ENCODE measurements around the gene SUN5. TPM values are rescaled to one million over a fixed set of nuclear protein-coding genes. Genes with fewer than 3 reads are reported as not detected.
"Not testable (repeated sequence)": the region's sequence is repeated elsewhere in the genome, so short reads cannot be mapped to it uniquely, and the experiment has no call there.

Gene SUN5
- total RNA-seq, 1 donor from 2014 or later = not detected

DNA sequence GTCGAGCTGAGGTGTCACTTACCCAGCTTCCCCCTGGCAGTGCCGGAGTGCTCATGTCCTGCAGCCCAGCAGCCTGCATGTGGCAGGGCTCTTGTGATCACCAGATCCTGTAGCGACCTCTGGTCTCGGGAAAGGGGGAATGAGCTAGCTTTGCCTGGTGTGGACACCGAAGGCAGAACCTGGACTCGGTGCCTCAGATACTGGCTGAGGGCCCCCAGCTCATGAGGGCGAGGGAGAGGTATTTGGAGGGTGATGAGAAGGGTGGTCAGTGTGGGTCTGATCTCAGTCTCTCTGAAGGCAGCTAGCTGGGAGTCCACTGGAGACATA is 26.3 kb downstream of the SUN5 start:
- DNase-seq (ENCODE audit: low read depth) = no peak

- DNase-seq (ENCODE audit: low read depth) = no peak
Measured at GRCh38 chr20:32977281-32978008, 26.8 kb downstream of the SUN5 start.

DNA sequence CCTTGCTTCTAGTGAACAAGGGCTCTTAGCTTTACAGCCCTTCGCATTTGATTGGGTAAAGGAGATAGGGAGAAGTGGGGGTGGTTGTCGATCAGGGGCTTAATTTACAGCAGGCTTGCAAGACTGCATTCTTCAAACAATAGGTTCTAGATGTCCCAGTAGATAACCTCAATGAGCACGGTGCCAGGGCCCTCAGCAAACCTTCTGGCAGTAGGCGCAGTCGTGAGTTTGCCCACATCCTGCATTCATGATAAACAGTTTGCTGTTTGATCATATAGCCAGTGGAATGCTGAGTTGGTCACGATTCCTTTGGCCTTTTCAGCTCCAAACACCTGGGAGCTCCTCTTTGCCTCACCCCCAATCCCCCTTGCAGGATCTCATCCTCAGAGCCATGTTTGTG is 27.5 kb downstream of the SUN5 start:
- no peak for DNase-seq (ENCODE audit: low read depth)

- no peak for DNase-seq (ENCODE audit: low read depth)
Measured at GRCh38 chr20:32975698-32976674, 28.2 kb downstream of the SUN5 start.

DNA sequence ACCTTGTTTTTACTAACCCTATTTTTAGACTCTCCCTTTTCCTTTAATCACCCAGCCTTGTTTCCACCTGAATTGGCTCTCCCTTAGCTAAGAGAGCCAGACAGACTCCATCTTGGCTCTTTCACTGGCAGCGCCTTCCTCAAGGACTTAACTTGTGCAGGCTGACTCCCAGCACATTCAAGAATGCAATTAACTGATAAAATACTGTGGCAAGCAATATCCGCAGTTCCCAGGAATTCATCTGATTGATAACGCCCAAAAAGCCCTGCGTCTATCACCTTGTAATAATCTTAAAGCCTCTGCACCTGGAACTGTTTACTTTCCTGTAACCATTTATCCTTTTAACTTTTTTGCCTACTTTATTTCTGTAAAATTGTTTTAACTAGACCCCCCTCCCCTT is 29.1 kb downstream of the SUN5 start:
- not testable (repeated sequence) for DNase-seq (ENCODE audit: low read depth)

DNA sequence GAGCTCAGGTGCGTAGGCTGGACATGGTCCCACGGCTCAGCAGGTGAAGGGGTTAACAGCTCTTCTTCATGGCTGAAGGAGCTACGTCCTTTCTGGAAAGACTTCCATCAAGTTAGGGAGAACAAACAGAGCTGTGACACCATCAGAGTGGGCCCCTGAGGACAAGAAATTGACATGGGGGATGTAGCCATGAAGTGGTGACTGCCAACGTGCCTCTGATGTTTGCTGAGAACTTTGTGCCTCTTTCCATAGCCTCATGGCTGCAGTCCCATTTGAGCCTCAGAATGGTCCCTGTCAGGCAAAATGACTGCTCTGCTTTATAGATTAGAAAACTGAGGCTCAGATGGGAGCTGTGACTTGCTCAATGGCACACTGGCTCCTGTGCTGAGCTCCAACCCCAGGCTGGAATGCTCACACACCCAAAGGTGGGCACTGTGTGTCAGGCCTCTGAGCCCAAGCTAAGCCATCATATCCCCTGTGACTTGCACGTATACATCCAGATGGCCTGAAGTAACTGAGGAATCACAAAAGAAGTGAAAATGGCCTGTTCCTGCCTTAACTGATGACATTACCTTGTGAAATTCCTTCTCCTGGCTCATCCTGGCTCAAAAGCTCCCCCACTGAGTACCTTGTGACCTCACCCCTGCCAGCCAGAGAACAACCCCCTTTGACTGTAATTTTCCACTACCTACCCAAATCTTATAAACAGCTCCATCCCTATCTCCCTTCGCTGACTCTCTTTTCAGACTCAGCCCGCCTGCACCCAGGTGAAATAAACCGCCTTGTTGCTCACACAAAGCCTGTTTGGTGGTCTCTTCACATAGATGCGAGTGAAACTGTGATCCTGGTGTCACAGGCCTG is 29.8 kb downstream of the SUN5 start:
- not testable (repeated sequence) for DNase-seq (ENCODE audit: low read depth)

DNA sequence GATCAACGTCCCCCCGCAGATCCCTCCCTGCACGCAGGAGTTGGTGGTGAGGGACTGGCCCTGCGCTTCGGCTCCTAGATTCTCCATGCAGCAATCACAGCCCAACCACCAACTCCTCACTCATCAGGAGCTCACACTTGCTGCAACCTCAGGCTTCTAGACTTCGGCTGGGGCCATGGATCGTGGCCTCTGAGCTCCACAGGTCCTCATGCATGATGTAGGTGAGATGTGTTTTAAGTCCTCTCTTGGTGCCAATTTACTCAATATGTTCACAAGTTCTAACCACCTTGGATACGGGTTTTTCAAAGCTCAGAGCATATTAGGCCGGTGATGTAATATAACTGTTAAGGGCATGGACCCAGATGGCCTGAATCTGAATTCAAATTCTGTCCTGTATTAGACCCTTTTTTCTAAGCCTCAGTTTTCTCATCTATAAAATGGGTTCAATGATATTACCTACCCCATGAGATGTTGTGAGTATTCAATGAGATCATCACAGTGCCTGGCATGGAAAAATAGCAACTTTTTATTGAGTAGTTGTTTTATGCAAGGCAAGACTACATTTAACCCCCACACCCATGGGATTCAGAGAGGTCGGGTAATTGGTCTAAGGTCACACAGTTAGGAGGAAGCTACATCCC is 31.0 kb downstream of the SUN5 start:
- DNase-seq (ENCODE audit: low read depth) = no peak

DNA sequence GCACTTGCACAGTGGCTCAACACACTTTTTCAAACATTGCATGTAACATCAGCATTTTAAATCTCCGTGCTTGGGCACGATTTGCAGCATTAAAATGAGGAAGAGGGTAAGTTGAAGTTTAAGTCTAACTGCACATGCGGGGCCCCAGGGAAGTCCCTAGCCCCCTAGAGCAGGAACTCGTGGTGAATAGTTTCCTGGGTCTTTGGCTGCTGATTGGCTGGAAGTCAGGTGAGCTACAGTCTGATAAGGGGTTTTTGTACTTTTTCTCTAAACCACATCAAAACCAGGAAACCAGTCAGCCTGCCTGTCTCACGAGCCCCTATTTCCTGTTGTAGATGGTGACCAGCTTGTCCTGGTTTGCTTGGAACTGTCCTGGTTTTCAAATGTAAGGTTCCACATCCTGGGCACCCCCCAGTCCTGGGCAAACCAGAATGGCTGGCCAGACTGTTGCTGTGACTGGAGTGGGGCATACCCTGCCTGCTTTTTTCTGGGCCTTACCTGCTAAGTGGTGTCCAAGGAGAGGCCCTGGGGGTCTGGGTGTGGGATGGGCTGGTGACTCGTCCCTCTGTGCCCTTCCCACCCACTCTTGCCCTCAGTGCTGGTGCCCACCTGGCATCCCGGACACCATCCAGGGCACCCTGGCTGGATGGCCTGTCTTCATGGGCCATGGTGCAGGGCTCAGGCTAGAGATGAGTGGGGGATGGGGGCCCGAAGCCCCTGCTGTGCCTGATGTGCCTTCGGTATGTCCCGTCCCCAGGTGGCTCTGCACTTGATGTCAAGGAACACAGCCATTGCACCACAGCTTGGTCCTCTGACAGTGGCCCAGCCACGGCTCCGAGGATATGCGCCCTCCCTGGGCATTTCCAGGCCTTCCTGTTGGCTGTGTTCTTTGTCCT is 31.8 kb downstream of the SUN5 start:
- no peak for DNase-seq (ENCODE audit: low read depth)

- DNase-seq (ENCODE audit: low read depth) = peak; percentile 3
Measured at GRCh38 chr20:32971703-32972161, 32.5 kb downstream of the SUN5 start.

GRCh38 chr20:32970973-32971300 is 33.3 kb downstream of the SUN5 start:
- DNase-seq (ENCODE audit: low read depth) = no peak

DNA sequence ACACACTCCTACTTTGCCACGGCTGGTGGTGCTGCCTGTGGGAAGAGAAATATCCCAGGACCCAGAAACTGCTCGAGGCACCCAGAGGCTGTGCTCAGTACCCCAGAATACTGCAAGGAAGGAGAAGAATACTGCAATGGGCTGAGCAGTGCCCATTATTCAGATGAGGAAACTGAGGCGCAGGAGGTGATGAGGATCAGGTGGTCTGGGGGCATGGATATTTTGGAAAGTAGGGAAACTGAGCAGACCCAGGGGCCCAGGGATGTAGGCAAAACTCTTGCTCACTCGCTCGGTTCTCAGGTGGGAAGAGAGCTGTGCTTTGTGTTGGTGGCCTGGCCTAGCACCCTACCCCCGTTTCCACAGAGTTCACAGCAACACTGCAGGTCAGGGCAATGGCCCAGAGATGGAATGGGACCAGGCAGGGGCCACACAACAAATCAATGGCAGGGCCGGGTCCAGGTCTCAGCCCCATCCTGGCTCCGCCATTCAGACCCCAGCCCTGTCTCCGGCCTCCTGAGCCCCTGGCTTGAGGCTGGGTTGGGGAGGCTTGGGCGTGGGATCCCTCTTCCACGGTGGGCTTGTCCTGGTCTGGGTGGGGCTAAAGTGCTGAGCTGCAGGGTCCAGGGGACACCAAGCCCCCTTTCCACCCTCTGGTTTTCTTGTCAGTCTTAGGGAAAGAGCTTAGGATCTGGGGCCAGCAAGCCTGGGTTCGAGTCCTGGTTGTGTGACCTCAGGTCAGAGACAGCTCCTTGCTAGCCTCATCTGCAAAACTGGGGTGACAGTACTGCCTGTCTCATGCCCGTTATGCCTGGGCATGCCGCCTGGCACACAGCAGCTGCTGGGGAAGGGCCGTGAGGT is 33.9 kb downstream of the SUN5 start:
- DNase-seq (ENCODE audit: low read depth) = no peak

DNA sequence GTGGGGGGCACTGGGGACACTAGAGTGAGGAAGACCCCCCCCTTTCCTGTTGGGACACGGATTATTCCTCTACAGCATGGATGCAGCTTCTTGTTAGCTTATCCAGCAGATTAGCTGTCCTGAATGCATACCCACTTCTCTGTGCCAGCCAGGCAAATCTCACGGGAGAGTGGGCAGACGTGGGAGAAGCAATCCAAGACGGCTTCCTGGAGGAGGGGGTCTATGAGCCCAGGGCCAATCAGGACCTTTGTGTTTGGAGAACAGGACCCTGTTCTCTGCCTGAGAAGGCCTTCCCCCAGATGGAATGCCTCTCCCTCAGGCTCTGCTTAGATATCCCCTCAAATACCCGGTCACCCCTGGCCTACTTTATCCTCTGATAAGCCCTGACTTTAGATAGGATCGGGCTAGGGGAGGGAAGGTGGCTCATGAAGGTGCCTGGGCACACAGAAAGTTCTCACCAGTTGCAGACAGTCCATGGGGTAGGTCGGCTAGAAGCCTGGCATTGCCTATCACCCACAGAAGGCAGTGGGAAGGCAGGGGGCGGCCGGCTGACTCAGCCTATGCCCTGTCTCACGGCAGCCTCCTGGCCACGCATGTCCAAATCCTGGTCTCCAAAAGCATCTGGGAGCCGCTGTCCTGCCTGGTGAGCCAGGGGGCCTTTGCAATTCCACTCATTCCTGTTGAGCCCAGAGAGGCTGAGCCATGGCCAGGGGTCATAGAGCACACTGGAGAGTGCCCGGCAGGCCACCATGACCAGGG is 34.7 kb downstream of the SUN5 start:
- no peak for DNase-seq (ENCODE audit: low read depth)

DNA sequence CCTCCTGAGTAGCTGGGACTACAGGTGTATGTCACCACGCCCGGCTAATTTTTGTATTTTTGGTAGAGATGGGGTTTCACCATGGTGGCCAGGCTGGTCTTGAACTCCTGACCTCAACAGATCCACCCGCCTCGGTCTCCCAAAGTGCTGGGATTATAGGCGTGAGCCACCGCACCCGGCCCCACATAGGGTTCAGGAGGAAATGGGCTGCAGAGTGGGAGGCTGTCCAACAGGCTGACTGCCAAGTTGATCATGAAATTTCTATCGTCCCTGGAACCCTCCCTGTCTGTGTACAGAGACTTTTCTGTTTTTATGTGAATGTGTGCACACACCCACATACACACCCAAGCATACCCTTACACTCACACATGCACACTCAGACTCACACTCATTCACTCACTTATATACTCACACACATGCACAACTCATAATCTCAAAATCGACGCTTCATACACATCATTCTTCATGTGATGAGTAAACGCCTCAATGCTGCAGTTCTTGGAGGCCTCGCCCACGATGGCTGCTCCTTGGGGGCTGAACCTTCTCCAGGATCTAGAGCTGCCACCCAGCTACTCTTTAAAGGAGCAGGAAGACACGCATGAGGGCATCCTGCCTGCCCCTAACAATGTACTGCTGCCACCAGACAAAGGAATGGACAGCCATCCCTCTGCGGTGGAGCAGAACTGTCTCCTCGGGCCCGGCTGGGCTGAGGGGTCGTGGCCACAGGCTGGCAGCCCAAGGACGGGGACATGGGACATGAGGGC is 35.6 kb downstream of the SUN5 start:
- DNase-seq (ENCODE audit: low read depth) = no peak

GRCh38 chr20:32967961-32968457 is 36.2 kb downstream of the SUN5 start:
- DNase-seq (ENCODE audit: low read depth) = no peak

DNA sequence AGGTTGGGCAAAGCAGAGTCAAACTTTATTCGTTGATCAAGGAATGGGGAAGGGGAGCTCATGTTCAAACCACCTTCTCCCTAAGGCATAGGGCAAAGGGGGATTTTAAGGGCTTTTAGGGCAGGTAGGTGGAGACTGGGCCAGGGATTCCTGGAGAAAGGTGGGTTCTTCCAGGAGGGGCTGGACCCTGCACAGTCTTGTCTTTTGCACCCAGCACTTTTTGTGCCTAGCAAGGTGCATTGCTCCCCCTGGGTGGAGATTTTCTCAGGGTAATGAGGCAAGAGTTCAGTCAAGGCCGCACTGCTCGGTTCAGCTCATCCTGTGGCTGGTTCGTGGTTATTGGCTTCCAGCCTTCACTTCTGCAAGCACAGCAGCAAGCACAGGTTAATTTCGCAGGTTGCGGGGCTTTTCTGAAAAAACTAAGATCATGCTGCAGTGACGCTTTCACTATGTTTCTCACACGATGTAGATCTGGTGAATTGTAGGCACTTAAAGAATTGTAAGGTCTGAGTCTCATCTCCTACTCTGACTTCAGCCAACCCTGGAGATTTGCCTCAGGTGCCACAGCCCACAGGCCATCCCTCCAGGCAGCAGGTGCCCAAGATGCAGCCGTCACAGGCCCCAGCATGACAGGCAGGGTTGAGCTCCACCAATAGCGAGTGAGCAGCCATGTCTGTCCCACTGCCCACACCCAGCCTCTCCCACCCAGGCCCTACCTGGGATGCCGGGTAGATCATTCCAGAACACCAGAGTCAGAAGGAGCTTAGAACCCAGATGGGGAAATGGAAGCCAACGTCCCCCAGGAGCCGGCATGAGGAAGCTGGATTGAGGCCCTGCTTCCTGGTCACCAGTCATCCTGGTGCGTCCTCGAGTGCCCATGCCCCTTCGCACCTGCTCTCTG is 37.1 kb downstream of the SUN5 start:
- no peak for DNase-seq (ENCODE audit: low read depth)

DNA sequence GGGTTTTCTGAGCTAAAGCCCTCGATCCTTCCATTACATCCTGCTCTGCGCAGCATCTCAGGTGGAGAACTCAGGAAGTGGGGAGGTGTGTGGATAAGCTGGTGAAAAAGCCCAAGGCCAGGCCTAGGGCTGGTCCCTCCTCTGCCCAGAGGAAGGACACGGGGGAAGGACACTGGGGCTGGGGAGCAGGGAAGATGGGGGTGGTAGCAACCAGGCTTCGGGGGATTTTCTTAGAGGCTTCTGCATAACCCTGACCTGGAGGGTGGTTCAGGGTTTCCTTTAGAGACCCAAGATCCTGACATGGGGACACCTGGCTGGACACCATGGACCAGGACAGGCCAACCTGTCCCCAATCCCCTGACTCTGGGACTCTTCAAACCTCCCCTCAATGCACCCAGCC is 37.9 kb downstream of the SUN5 start:
- DNase-seq (ENCODE audit: low read depth) = no peak

Data from myocyte (in vitro differentiated cells).